ENCODE data around the gene FAM3D.
"Not testable (repeated sequence)": the region's sequence is repeated elsewhere in the genome, so short reads cannot be mapped to it uniquely, and the experiment has no call there.

FAM3D gene

GRCh38 chr3:58666683-58667082 is at the start of gene FAM3D:
TSS of gene FAM3D (minus strand) at chr3:58666774. CDS start at chr3:58655563, 11,211 bp downstream.
- H3K27ac Mint-ChIP-seq: no peak within 1 kb of the TSS
- no peaks in the 10 kb centered on the region for H3K36me3 Mint-ChIP-seq
- H3K27me3 Mint-ChIP-seq: peaks cover 5% of the 10 kb centered on the region
- H3K9me3 Mint-ChIP-seq (ENCODE audit: low read depth): no peaks in the 10 kb centered on the region
- no peak within 1 kb of the TSS for H3K4me3 Mint-ChIP-seq
- no peaks in the 10 kb centered on the region for H3K4me1 Mint-ChIP-seq (ENCODE audit: low read depth)

DNA sequence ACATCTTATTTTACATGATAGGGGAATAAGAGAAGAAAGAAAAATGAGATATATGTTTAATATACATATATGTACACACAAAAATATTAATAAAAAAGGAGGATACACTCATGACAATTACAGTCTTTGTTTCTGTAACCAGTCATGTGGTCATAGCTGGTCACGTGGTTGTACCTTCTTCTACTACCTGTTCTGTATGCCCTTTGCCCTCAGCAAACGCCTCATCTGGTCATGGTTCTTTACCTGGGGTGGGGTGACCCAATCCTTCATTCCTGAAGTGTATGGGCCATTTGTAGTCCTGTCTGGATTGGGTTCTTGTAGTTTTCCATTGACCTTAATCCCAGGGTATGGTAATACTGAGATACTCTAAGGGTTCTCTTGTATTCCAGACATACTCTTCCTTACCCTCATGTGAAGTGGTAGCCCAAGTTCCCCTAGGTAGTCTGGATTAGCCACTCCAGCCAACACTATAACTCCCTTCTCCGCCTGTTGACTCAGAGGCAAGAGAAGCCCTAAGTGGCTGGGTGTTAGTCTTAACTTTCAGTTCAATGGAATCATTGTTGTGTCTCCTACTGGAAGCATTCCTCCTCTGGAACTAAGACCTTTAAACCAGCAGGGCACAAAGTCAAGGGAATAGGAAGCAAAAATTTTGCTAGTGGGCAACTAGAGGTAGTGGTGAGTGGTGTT is 47.3 kb upstream of the FAM3D start:
- no peaks in the 10 kb centered on the region for H3K9me3 Mint-ChIP-seq (ENCODE audit: low read depth)
- H3K27me3 Mint-ChIP-seq: no peaks in the 10 kb centered on the region
- no peak overlapping the region for H3K4me3 Mint-ChIP-seq
- no peak overlapping the region for H3K27ac Mint-ChIP-seq
- H3K4me1 Mint-ChIP-seq (ENCODE audit: low read depth): no peaks in the 10 kb centered on the region
- H3K36me3 Mint-ChIP-seq: no peaks in the 10 kb centered on the region

- Mint-ChIP-seq H3K27ac (no peak overlapping the region), H3K36me3 (no peaks in the 10 kb centered on the region), H3K27me3 (no peaks in the 10 kb centered on the region), H3K4me1 (ENCODE audit: low read depth) (no peaks in the 10 kb centered on the region), H3K4me3 (no peak overlapping the region), H3K9me3 (ENCODE audit: low read depth) (no peaks in the 10 kb centered on the region)
Observed at GRCh38 chr3:58711871-58712270, 45.3 kb upstream of the FAM3D start.

DNA sequence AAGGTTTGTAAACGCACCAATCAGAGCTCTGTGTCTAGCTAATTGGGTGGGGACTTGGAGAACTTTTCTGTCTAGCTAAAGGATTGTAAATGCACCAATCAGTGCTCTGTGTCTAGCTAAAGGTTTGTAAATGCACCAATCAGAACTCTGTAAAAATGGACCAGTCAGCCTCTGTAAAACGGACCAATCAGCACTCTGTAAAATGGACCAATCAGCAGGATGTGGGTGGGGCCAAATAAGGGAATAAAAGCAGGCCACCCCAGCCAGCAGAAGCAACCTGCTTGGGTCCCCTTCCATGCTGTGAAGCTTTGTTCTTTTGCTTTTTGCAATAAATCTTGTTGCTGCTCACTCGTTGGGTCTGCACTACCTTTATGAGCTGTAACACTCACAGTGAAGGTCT is 42.4 kb upstream of the FAM3D start:
- H3K4me3 Mint-ChIP-seq; H3K36me3 Mint-ChIP-seq; H3K27me3 Mint-ChIP-seq; H3K4me1 Mint-ChIP-seq (ENCODE audit: low read depth); H3K27ac Mint-ChIP-seq; H3K9me3 Mint-ChIP-seq (ENCODE audit: low read depth): not testable (repeated sequence)

GRCh38 chr3:58708116-58708791 is 41.7 kb upstream of the FAM3D start:
- Mint-ChIP-seq H3K4me3 (no peak overlapping the region), H3K27me3 (no peaks in the 10 kb centered on the region), H3K27ac (no peak overlapping the region), H3K4me1 (ENCODE audit: low read depth) (no peaks in the 10 kb centered on the region), H3K36me3 (no peaks in the 10 kb centered on the region), H3K9me3 (ENCODE audit: low read depth) (no peaks in the 10 kb centered on the region)

DNA sequence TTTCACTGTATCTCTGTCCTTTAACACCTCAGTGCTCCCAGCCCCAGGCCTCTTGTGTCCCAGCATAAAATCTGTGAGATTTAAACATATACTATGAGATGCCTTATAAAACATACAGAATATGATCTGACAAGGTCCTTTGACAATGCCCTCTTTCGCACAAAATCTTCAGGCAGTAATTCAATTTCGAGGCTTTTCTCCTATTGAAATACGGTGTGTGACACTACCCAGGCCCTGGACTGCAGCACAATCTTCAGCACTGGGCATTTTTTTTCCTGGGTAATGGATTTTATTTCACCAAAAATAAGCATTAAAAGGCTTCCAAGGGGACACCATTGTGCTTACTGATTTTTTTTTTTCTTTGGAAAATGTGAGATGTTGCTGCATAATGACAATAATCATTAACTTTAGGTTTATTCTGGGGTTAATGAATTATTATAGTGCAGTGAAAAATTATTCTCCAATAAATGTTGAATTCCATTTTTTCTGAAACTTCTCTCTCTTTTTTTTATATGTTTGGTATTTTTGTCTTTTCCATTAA is 40.9 kb upstream of the FAM3D start:
- no peak overlapping the region for H3K27ac Mint-ChIP-seq
- no peaks in the 10 kb centered on the region for H3K4me1 Mint-ChIP-seq (ENCODE audit: low read depth)
- no peaks in the 10 kb centered on the region for H3K9me3 Mint-ChIP-seq (ENCODE audit: low read depth)
- H3K4me3 Mint-ChIP-seq: no peak overlapping the region
- H3K36me3 Mint-ChIP-seq: no peaks in the 10 kb centered on the region
- no peaks in the 10 kb centered on the region for H3K27me3 Mint-ChIP-seq

- Mint-ChIP-seq H3K9me3 (ENCODE audit: low read depth) (no peaks in the 10 kb centered on the region), H3K27ac (no peak overlapping the region), H3K4me3 (no peak overlapping the region), H3K4me1 (ENCODE audit: low read depth) (no peaks in the 10 kb centered on the region), H3K36me3 (no peaks in the 10 kb centered on the region), H3K27me3 (no peaks in the 10 kb centered on the region)
Observed at GRCh38 chr3:58706395-58707167, 40.0 kb upstream of the FAM3D start.

GRCh38 chr3:58704745-58705144 is 38.2 kb upstream of the FAM3D start:
- Mint-ChIP-seq H3K27ac (no peak overlapping the region), H3K36me3 (no peaks in the 10 kb centered on the region), H3K27me3 (peaks cover 2% of the 10 kb centered on the region), H3K4me1 (ENCODE audit: low read depth) (no peaks in the 10 kb centered on the region), H3K9me3 (ENCODE audit: low read depth) (no peaks in the 10 kb centered on the region), H3K4me3 (no peak overlapping the region)

DNA sequence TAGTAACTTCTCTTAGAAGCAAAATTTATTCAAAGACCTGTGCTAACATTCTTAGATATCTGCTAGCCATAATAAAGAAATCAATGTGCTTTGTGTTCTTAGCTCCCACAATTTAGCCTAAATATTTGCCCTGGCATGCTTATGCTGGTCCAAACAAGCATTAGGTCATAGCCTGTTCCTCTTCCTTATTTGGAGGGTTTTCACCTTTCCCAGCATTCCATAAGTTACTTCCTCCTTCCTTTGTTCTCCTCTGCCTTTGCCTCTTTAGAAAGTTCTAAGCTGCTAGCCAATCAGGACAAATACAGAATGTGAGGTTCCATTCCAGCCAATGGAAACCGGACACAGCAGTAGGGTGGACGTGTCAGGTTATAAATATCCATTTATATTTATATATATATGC is 37.7 kb upstream of the FAM3D start:
- not testable (repeated sequence) for H3K27me3 Mint-ChIP-seq; H3K27ac Mint-ChIP-seq; H3K9me3 Mint-ChIP-seq (ENCODE audit: low read depth); H3K4me1 Mint-ChIP-seq (ENCODE audit: low read depth); H3K36me3 Mint-ChIP-seq; H3K4me3 Mint-ChIP-seq

- H3K36me3 Mint-ChIP-seq: no peaks in the 10 kb centered on the region
- no peak overlapping the region for H3K4me3 Mint-ChIP-seq
- peaks cover 2% of the 10 kb centered on the region for H3K27me3 Mint-ChIP-seq
- H3K27ac Mint-ChIP-seq: no peak overlapping the region
- H3K9me3 Mint-ChIP-seq (ENCODE audit: low read depth): no peaks in the 10 kb centered on the region
- H3K4me1 Mint-ChIP-seq (ENCODE audit: low read depth): no peaks in the 10 kb centered on the region
Observed at GRCh38 chr3:58698246-58698645, 31.7 kb upstream of the FAM3D start.

GRCh38 chr3:58697561-58697960 is 31.0 kb upstream of the FAM3D start:
- H3K27ac Mint-ChIP-seq: no peak overlapping the region
- no peak overlapping the region for H3K4me3 Mint-ChIP-seq
- peaks cover 2% of the 10 kb centered on the region for H3K27me3 Mint-ChIP-seq
- no peaks in the 10 kb centered on the region for H3K4me1 Mint-ChIP-seq (ENCODE audit: low read depth)
- H3K9me3 Mint-ChIP-seq (ENCODE audit: low read depth): no peaks in the 10 kb centered on the region
- H3K36me3 Mint-ChIP-seq: no peaks in the 10 kb centered on the region

- H3K4me3 Mint-ChIP-seq; H3K36me3 Mint-ChIP-seq; H3K27me3 Mint-ChIP-seq; H3K4me1 Mint-ChIP-seq (ENCODE audit: low read depth); H3K9me3 Mint-ChIP-seq (ENCODE audit: low read depth); H3K27ac Mint-ChIP-seq: not testable (repeated sequence)
Observed at GRCh38 chr3:58696813-58697212, 30.2 kb upstream of the FAM3D start.

GRCh38 chr3:58696093-58696492 is 29.5 kb upstream of the FAM3D start:
- no peaks in the 10 kb centered on the region for H3K4me1 Mint-ChIP-seq (ENCODE audit: low read depth)
- H3K27me3 Mint-ChIP-seq: peaks cover 2% of the 10 kb centered on the region
- peaks cover 2% of the 10 kb centered on the region for H3K36me3 Mint-ChIP-seq
- H3K9me3 Mint-ChIP-seq (ENCODE audit: low read depth): no peaks in the 10 kb centered on the region
- H3K4me3 Mint-ChIP-seq: no peak overlapping the region
- no peak overlapping the region for H3K27ac Mint-ChIP-seq

GRCh38 chr3:58695284-58695683 is 28.7 kb upstream of the FAM3D start:
- H3K4me1 Mint-ChIP-seq (ENCODE audit: low read depth); H3K27ac Mint-ChIP-seq; H3K27me3 Mint-ChIP-seq; H3K4me3 Mint-ChIP-seq; H3K9me3 Mint-ChIP-seq (ENCODE audit: low read depth); H3K36me3 Mint-ChIP-seq: not testable (repeated sequence)
